ENCODE data around the gene PDE8A.

Gene PDE8A

DNA sequence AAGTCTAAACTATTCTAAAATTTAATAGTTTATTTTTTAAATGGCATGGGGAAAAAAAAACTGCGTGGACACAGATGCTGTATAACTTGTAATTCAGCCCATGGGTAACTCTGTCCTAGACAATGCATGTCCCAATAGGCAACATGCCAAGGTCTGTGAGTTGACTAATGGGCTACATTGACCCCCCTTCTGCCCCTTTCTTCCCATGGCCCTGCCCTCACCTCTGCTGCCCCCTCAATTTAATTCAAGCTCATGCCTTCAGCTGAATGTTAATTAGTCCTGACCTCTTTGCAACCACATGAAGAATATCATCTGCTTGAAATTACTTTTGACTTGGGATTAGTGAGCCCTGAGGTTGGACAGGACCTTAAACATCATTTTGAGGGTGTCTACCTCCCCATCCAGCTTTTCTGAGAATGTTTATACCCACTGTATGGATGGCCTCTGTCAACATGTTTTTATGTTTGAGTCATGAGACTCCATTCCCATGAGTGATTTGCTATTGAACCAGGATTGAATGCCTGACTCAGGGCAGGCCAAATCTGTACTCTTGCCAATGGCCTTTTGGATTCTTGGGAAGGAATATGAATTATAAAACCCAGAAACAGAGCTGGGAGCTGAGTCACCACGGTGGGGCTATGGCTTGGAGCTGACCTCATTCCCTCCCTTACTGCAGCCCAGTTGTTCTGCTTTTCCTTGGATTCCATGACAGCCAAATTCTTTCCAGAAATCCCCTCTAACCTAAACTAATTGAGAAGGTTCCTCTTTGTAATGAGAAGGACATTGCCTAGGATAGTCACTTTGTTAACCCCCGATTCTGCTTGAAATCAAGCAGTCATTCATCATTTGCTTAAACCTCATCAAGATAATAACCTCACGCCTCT, 33.5 kb upstream of the PDE8A start:
- no peak overlapping the region for H3K9ac ChIP-seq (ENCODE audit: low read length)
- H3F3A ChIP-seq (ENCODE audit: insufficient read depth), result no peaks in the 10 kb centered on the region
- no peak overlapping the region for H2AFZ ChIP-seq (ENCODE audit: low read depth, low read length, severe bottlenecking)
- H4K20me1 ChIP-seq (ENCODE audit: low read depth, low read length), result no peaks in the 10 kb centered on the region
- no peak overlapping the region for H3K4me2 ChIP-seq (ENCODE audit: low read depth, low read length, poor library complexity, severe bottlenecking)
- H3K4me3 ChIP-seq (ENCODE audit: insufficient read depth, low read length, poor library complexity, severe bottlenecking), result no peak overlapping the region
- H3K27ac ChIP-seq (ENCODE audit: low read depth, low read length), result no peak overlapping the region
- H3K36me3 ChIP-seq (ENCODE audit: low read length), result no peaks in the 10 kb centered on the region
- H3K27me3 ChIP-seq (ENCODE audit: low read length), result no peaks in the 10 kb centered on the region
- TF ChIP-seq, protein P1, sequence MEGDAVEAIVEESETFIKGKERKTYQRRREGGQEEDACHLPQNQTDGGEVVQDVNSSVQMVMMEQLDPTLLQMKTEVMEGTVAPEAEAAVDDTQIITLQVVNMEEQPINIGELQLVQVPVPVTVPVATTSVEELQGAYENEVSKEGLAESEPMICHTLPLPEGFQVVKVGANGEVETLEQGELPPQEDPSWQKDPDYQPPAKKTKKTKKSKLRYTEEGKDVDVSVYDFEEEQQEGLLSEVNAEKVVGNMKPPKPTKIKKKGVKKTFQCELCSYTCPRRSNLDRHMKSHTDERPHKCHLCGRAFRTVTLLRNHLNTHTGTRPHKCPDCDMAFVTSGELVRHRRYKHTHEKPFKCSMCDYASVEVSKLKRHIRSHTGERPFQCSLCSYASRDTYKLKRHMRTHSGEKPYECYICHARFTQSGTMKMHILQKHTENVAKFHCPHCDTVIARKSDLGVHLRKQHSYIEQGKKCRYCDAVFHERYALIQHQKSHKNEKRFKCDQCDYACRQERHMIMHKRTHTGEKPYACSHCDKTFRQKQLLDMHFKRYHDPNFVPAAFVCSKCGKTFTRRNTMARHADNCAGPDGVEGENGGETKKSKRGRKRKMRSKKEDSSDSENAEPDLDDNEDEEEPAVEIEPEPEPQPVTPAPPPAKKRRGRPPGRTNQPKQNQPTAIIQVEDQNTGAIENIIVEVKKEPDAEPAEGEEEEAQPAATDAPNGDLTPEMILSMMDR (IDR thresholded peaks at IDR 0.05; ENCODE audit: insufficient read depth, low read length, poor library complexity, severe bottlenecking), result no peak
- H3K79me2 ChIP-seq (ENCODE audit: insufficient read depth, low read length), result no peaks in the 10 kb centered on the region
- no peaks in the 10 kb centered on the region for H3K9me2 ChIP-seq (replicated peaks; ENCODE audit: insufficient read depth, low read length)
- no peaks in the 10 kb centered on the region for H3K9me3 ChIP-seq (ENCODE audit: insufficient read depth, low read length)

DNA sequence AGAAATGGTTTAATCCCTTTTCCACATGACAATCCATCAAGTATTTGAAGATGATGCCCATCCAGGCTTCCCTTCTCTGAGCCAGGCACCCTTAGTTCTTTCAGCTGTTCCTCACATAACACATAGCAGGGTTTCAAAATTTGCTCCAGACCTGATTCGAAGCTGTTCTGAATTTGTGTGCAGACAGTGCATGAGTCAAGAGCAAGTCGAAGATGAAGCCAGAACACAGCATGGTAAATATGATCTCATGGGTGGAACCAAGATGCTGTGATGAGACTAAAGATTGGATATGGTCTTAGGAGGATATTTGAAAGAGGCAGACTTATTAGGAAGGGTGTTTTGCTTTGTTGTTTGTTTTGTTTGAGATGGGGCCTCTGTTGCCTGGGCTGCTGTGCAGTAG, 32.6 kb upstream of the PDE8A start:
- no peaks in the 10 kb centered on the region for H3K79me2 ChIP-seq (ENCODE audit: insufficient read depth, low read length)
- H3K4me3 ChIP-seq (ENCODE audit: insufficient read depth, low read length, poor library complexity, severe bottlenecking), result no peak overlapping the region
- H3K36me3 ChIP-seq (ENCODE audit: low read length), result no peaks in the 10 kb centered on the region
- H3K9ac ChIP-seq (ENCODE audit: low read length), result no peak overlapping the region
- no peaks in the 10 kb centered on the region for H3K27me3 ChIP-seq (ENCODE audit: low read length)
- no peak overlapping the region for H3K27ac ChIP-seq (ENCODE audit: low read depth, low read length)
- H3K9me2 ChIP-seq (replicated peaks; ENCODE audit: insufficient read depth, low read length), result no peaks in the 10 kb centered on the region
- no peaks in the 10 kb centered on the region for H3K9me3 ChIP-seq (ENCODE audit: insufficient read depth, low read length)
- no peak overlapping the region for H3K4me2 ChIP-seq (ENCODE audit: low read depth, low read length, poor library complexity, severe bottlenecking)
- TF ChIP-seq, protein P1 (IDR thresholded peaks at IDR 0.05; ENCODE audit: insufficient read depth, low read length, poor library complexity, severe bottlenecking), result no peak
- no peak for TF ChIP-seq EZH2phosphoT487 (conservative IDR thresholded peaks at IDR 0.05; ENCODE audit: low read length)
- H2AFZ ChIP-seq (ENCODE audit: low read depth, low read length, severe bottlenecking), result no peak overlapping the region
- H4K20me1 ChIP-seq (ENCODE audit: low read depth, low read length), result no peaks in the 10 kb centered on the region
- no peaks in the 10 kb centered on the region for H3F3A ChIP-seq (ENCODE audit: insufficient read depth)

DNA sequence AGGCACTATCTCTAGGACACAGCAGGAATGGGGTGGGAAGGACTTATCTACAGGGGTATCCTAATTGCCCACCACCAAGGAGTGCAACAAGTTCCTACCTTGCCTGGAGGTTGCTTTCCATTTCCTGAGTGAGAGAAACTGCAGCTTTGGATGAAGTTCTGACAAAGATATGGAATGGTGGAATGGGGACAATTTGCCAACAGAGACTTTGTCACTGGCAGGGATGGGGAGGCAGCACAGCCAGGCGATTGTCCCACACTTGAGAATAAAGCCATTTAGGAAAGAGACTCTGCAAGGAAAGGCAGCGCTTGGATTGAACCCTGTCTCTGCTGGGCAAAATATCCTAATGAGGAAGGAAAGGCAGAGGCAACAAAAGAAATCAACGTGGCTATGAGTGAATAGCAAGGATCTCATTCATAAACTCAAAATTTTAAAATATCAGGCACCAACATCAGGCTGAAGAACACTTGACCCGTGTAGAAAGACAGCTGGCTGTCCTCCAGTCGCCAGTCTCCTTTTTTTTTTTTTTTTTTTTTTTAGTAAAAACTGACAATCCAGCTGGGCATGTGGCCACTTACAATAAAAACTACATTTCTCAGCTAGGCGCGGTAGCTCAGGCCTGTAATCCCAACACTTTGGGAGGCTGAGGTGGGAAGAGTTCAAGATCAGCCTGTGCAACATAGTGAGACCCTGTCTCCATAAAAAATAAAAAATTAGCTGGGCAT, 31.6 kb upstream of the PDE8A start:
- Histone ChIP-seq H3K36me3 (ENCODE audit: low read length) (no peaks in the 10 kb centered on the region), H3K9me3 (ENCODE audit: insufficient read depth, low read length) (no peaks in the 10 kb centered on the region), H3K27me3 (ENCODE audit: low read length) (no peaks in the 10 kb centered on the region), H3K27ac (ENCODE audit: low read depth, low read length) (no peak overlapping the region), H3F3A (ENCODE audit: insufficient read depth) (no peaks in the 10 kb centered on the region), H3K9me2 (replicated peaks; ENCODE audit: insufficient read depth, low read length) (no peaks in the 10 kb centered on the region), H3K9ac (ENCODE audit: low read length) (no peak overlapping the region), H2AFZ (ENCODE audit: low read depth, low read length, severe bottlenecking) (no peak overlapping the region), H3K4me3 (ENCODE audit: insufficient read depth, low read length, poor library complexity, severe bottlenecking) (no peak overlapping the region), H3K79me2 (ENCODE audit: insufficient read depth, low read length) (no peaks in the 10 kb centered on the region), H3K4me2 (ENCODE audit: low read depth, low read length, poor library complexity, severe bottlenecking) (no peak overlapping the region), H4K20me1 (ENCODE audit: low read depth, low read length) (no peaks in the 10 kb centered on the region)
- TF ChIP-seq, protein P1 (IDR thresholded peaks at IDR 0.05; ENCODE audit: insufficient read depth, low read length, poor library complexity, severe bottlenecking), result no peak
- TF ChIP-seq EZH2phosphoT487 (conservative IDR thresholded peaks at IDR 0.05; ENCODE audit: low read length), result no peak
